Measurements from ENCODE around the gene WBP2. TPM values are rescaled to one million over a fixed set of nuclear protein-coding genes. Genes with fewer than 3 reads are reported as not detected.

The WBP2 gene
- total RNA-seq (100 to 1,000 TPM in 1 of 2 experiments, 10 to 100 TPM in 1; 98.5 to 114 TPM), total RNA-seq (23.5 to 128 (median 65.8) reads per million in 172 experiments)
- 93.4 TPM for polyA plus RNA-seq (2013, experiment 1 of 2)
- polyA plus RNA-seq (2013, experiment 2 of 2), result 113 TPM

GRCh38 chr17:75855310-75856061 is at the start of gene WBP2:
Gene WBP2, minus strand, starts transcription at chr17:75855335. Its CDS starts 38 bp downstream, at chr17:75855297.
- H3K27me3 Mint-ChIP-seq, result no peaks in the 10 kb centered on the region
- H3K27me3 ChIP-seq (ENCODE audit: control insufficient read depth in 1 of 2, insufficient read depth in 2 of 2, low read length in 2 of 2), result no peaks in the 10 kb centered on the region
- intact Hi-C loops (cut with DNase I, micrococcal nuclease), result loop anchor here (1.0 to 10.0 kb wide), 7 partner anchors 10 to 331 kb away; partner anchors contain the start of genes UNK (in 2 of the 2), LLGL2 (in 1 of the 2), MRPL38 (in 1 of the 2) and TRIM65 (in 1 of the 2)

GRCh38 chr17:75902406-75902805 is 47.3 kb upstream of the WBP2 start:
- no peaks in the 10 kb centered on the region for H3K27me3 ChIP-seq (ENCODE audit: control insufficient read depth in 1 of 2, insufficient read depth in 2 of 2, low read length in 2 of 2)
- CTCF ChIA-PET, result interaction anchor here (0.9 kb wide), 1 partner anchor 47 kb away, joined by 3 read pairs; the partner anchor contains the start of gene WBP2

More at GRCh38 chr17:75855310-75856061, at the start of gene WBP2:
- Mint-ChIP-seq H3K4me3 (peak within 1 kb of the TSS; percentile 90), H3K4me1 (ENCODE audit: low read depth) (peaks cover 29% of the 10 kb centered on the region), H3K36me3 (ENCODE audit: low read depth) (peaks cover 20% of the 10 kb centered on the region), H3K9me3 (no peaks in the 10 kb centered on the region), H3K27ac (no peak within 1 kb of the TSS)
- Histone ChIP-seq H3K4me1 (ENCODE audit: insufficient read depth, low read length) (peaks cover 45% of the 10 kb centered on the region), H3K27ac (ENCODE audit: low read depth in 1 of 2, low read length in 2 of 2) (peak within 1 kb of the TSS; percentile 87 to 90), H3K9me3 (ENCODE audit: control insufficient read depth in 1 of 2, insufficient read depth in 1 of 2, low read length in 2 of 2) (no peaks in the 10 kb centered on the region), H3K36me3 (ENCODE audit: insufficient read depth, low read length) (peaks cover 14% of the 10 kb centered on the region), H3K4me3 (ENCODE audit: low read length) (peak within 1 kb of the TSS; percentile 82)
- ChIA-PET POLR2A (interaction anchor here (0.6 to 5.1 kb wide), 54 partner anchors 9 to 982 kb away, joined by 3 to 230 read pairs (median 5); partner anchors contain the start of genes EXOC7, FBF1, GALK1 and GGA3), CTCF (interaction anchor here (0.6 to 3.2 kb wide), 16 partner anchors 10 to 566 kb away, joined by 3 to 33 read pairs (median 4); partner anchors contain the start of genes FBF1, GALK1, MRPL38 and SLC25A19)
- DNase-seq (peak; percentile 92 to 100 (median 95)), ATAC-seq (ENCODE audit: poor library complexity) (peak; percentile 91)
- peak; percentile 53 for TF ChIP-seq CTCF (IDR thresholded peaks at IDR 0.05)

More at GRCh38 chr17:75902406-75902805, 47.3 kb upstream of the WBP2 start:
- ATAC-seq (ENCODE audit: poor library complexity), result no peak
- Mint-ChIP-seq H3K27me3 (no peaks in the 10 kb centered on the region), H3K9me3 (no peaks in the 10 kb centered on the region), H3K27ac (no peak overlapping the region), H3K36me3 (ENCODE audit: low read depth) (peaks cover 48% of the 10 kb centered on the region), H3K4me1 (ENCODE audit: low read depth) (peaks cover 4% of the 10 kb centered on the region), H3K4me3 (peak overlapping the region; percentile 38)
- Histone ChIP-seq H3K4me3 (ENCODE audit: low read length) (no peak overlapping the region), H3K4me1 (ENCODE audit: insufficient read depth, low read length) (peaks cover 27% of the 10 kb centered on the region), H3K36me3 (ENCODE audit: insufficient read depth, low read length) (peaks cover 48% of the 10 kb centered on the region), H3K27ac (ENCODE audit: low read depth in 1 of 2, low read length in 2 of 2) (no peak overlapping the region), H3K9me3 (ENCODE audit: control insufficient read depth in 1 of 2, insufficient read depth in 1 of 2, low read length in 2 of 2) (no peaks in the 10 kb centered on the region)
- DNase-seq, result no peak
- POLR2A ChIA-PET, result interaction anchor here (0.7 to 4.5 kb wide), 2 partner anchors 47 to 118 kb away, joined by 3 to 44 read pairs; partner anchors contain the start of gene WBP2
- TF ChIP-seq CTCF (IDR thresholded peaks at IDR 0.05), result no peak
- intact Hi-C loops (cut with DNase I, micrococcal nuclease), result loop anchor here (5.0 to 10.0 kb wide), 3 partner anchors 140 to 392 kb away; partner anchors contain the start of genes RECQL5 (in 1 of the 2) and SAP30BP (in 1 of the 2)

Data from CD4-positive, alpha-beta T cell (primary cell).